HepG2 (cell line): ENCODE data around the gene NID1. TPM values are rescaled to one million over a fixed set of nuclear protein-coding genes. Genes with fewer than 3 reads are reported as not detected.

ENCODE experiments used
- ATF5 ChIP-seq: sonication (generic); formaldehyde crosslinking; IDR thresholded peaks from 2 replicates; pipeline ENCODE4 v1.4.0; 2020; ENCODE audit warnings: mild to moderate bottlenecking, low read depth, missing genetic modification reagents
- GFI1 ChIP-seq: sonication (generic); formaldehyde crosslinking; IDR thresholded peaks from 2 replicates; pipeline ENCODE4 v1.5.0; 2020; ENCODE audit warnings: missing genetic modification reagents, mild to moderate bottlenecking, borderline replicate concordance
- HMG20B ChIP-seq: conservative IDR thresholded peaks from 2 replicates; pipeline ENCODE4 v1.6.1; 2016; ENCODE audit warnings: missing genetic modification reagents, missing compliant biosample characterization
- ISX ChIP-seq: sonication (generic); formaldehyde crosslinking; conservative IDR thresholded peaks from 2 replicates; pipeline ENCODE4 v1.5.0; 2020; ENCODE audit warnings: missing genetic modification reagents
- NCOA5 ChIP-seq: sonication (generic); formaldehyde crosslinking; IDR thresholded peaks from 2 replicates; pipeline ENCODE4 v1.4.0; 2020; ENCODE audit warnings: missing genetic modification reagents
- RAD21 ChIP-seq: fragments of 450-650 bp; formaldehyde crosslinking; IDR thresholded peaks from 2 replicates; pipeline ENCODE4 v1.5.0; 2020; ENCODE audit warnings: mild to moderate bottlenecking
- SIX4 ChIP-seq: sonication (generic); formaldehyde crosslinking; IDR thresholded peaks from 2 replicates; pipeline ENCODE4 v1.4.0; 2020; ENCODE audit warnings: missing genetic modification reagents
- SNAI1 ChIP-seq: sonication (generic); formaldehyde crosslinking; IDR thresholded peaks from 2 replicates; pipeline ENCODE4 v1.5.0; 2020; ENCODE audit warnings: mild to moderate bottlenecking, missing genetic modification reagents, borderline replicate concordance
- SOX6 ChIP-seq, 2 experiments: fragments of 450-650 bp in 1 of 2; sonication (generic) in 1 of 2; formaldehyde crosslinking in 1 of 2; IDR thresholded peaks; 2 replicates each; pipeline versions ENCODE4 v1.4.0 to v1.6.1; 2017 to 2020; ENCODE audit warnings: antibody characterized with exemption in 1 of 2, mild to moderate bottlenecking in 1 of 2, missing genetic modification reagents in 1 of 2
- TAF1 ChIP-seq: sonication (generic); formaldehyde crosslinking; IDR thresholded peaks from 2 replicates; pipeline ENCODE4 v1.4.0; 2020; ENCODE audit warnings: missing genetic modification reagents
- TBX3 ChIP-seq: fragments of 450-650 bp; IDR thresholded peaks from 2 replicates; pipeline ENCODE4 v1.6.1; 2017; ENCODE audit warnings: antibody characterized with exemption, mild to moderate bottlenecking, inconsistent platforms, borderline replicate concordance
- TFAP4 ChIP-seq: sonication (generic); IDR thresholded peaks from 2 replicates; pipeline ENCODE4 v1.6.1; 2016; ENCODE audit warnings: low read depth, borderline replicate concordance
- ZHX1 ChIP-seq: sonication (generic); formaldehyde crosslinking; IDR thresholded peaks from 2 replicates; pipeline ENCODE4 v1.8.1; 2022; ENCODE audit warnings: low read depth, mild to moderate bottlenecking, missing genetic modification reagents
- ZKSCAN8 ChIP-seq: IDR thresholded peaks from 2 replicates; pipeline ENCODE4 v1.6.1; 2016; ENCODE audit warnings: borderline replicate concordance, missing genetic modification reagents, missing compliant biosample characterization
- ZNF557 ChIP-seq: sonication (generic); formaldehyde crosslinking; IDR thresholded peaks from 2 replicates; pipeline ENCODE4 v1.4.0; 2020; ENCODE audit warnings: missing genetic modification reagents
- ZNF639 ChIP-seq: conservative IDR thresholded peaks from 2 replicates; pipeline ENCODE4 v1.6.1; 2018; ENCODE audit warnings: missing genetic modification reagents
- ZNF652 ChIP-seq: IDR thresholded peaks from 2 replicates; pipeline ENCODE4 v1.6.1; 2016; ENCODE audit warnings: low read depth, borderline replicate concordance
- ZNF720 ChIP-seq: sonication (generic); formaldehyde crosslinking; IDR thresholded peaks from 2 replicates; pipeline ENCODE4 v1.4.0; 2020; ENCODE audit warnings: missing genetic modification reagents
- ZNF850 ChIP-seq: sonication (generic); formaldehyde crosslinking; conservative IDR thresholded peaks from 2 replicates; pipeline ENCODE4 v1.9.0; 2021; ENCODE audit warnings: mild to moderate bottlenecking, missing genetic modification reagents
- polyA plus RNA-seq, 8 experiments: library from polyadenylated mRNA; depleted of rRNA in 3 of 8; stranded (reverse) in 7 of 8; unstranded in 1 of 8; fragments of >200 nt; fragmentation: Illumina TruSeq in 4 of 8; extraction: Trizol in 4 of 8; gene quantifications; 2 replicates each; pipeline versions ENCODE4 v1.2.1 to v1.2.3, GENCODE V29; 2011 to 2016; ENCODE audit warnings: low read depth in 4 of 8, missing spikeins in 1 of 8, mixed read lengths in 1 of 8; ENCODE audit not compliant: insufficient read depth in 1 of 8
- total RNA-seq, 5 experiments: library from RNA; depleted of rRNA; stranded (reverse); fragments of >200 nt; fragmentation: Illumina TruSeq; extraction: Trizol; gene quantifications; 2 replicates each; pipeline ENCODE4 v1.2.3, GENCODE V29; 2016; ENCODE audit warnings: low read depth in 1 of 5

Gene NID1
- total and polyA plus RNA-seq, 2 of the 13 experiments (the other 11 are each of a cell fraction or from before 2014, with no cell fraction given) = 50.2 to 56.1 TPM

GRCh38 chr1:236039740-236040685, 24.9 kb downstream of the NID1 start (continued):
- TF ChIP-seq TBX3 (peak; percentile 60; the same call in 1 of the 2 replicates), TAF1 (CRISPR knock-in tag) (no peak), HMG20B (CRISPR knock-in tag) (peak; percentile 87), ISX (CRISPR knock-in tag) (no peak), ZHX1 (CRISPR knock-in tag) (no peak), GFI1 (0 out of 2 replicates have a peak, but pooled peaks have one; percentile 9), ZNF639 (no peak), RAD21 (peak; percentile 16; the same call in 1 of the 2 replicates), SNAI1 (CRISPR knock-in tag) (no peak), ZNF652 (no peak; the same call in 1 of the 2 replicates), SIX4 (CRISPR knock-in tag) (no peak), ZKSCAN8 (CRISPR knock-in tag) (0 out of 2 replicates have a peak, but pooled peaks have one; percentile 63), ATF5 (CRISPR knock-in tag) (no peak), NCOA5 (CRISPR knock-in tag) (0 out of 2 replicates have a peak, but pooled peaks have one; percentile 24), ZNF720 (no peak), ZNF557 (no peak), ZNF850 (CRISPR knock-in tag) (no peak), SOX6 (IDR thresholded peaks at IDR 0.05) (no peak), SOX6 (CRISPR knock-in tag; IDR thresholded peaks at IDR 0.05) (peak; percentile 73), TFAP4 (peak; percentile 99)
